HepG2 (cell line): ENCODE measurements around the gene ACTRT2. TPM values are rescaled to one million over a fixed set of nuclear protein-coding genes. Genes with fewer than 3 reads are reported as not detected.

Source experiments
- ATAC-seq: fragments of 200-7000 bp; cut with Tn5 transposase; 3 replicates; pipeline ENCODE4 v1.9.1; 2020; ENCODE audit warnings: mild to moderate bottlenecking, moderate library complexity
- BruUV-seq: library from RNA; stranded (reverse); fragments of 400-500 nt; replicated peaks from 2 replicates; lab custom pipeline; 2021; lab: Mats Ljungman, UMichigan
- CTCF ChIA-PET: fragments of 300-600 bp; formaldehyde crosslinking; extraction: SDS; loops from one replicate; lab custom pipeline; 2021; ENCODE audit warnings: low total read pairs, inconsistent platforms, low intra/inter-chr PET ratio; lab: Yijun Ruan, JAX
- POLR2A ChIA-PET: fragments of 350-600 bp; sonication (Branson Sonifier 250); formaldehyde crosslinking; loops from one replicate; lab custom pipeline; 2020; ENCODE audit warnings: antibody characterized with exemption, inconsistent platforms; lab: Yijun Ruan, JAX
- DNase-seq: peaks from one replicate; pipeline ENCODE4 v3.0.0-alpha.2; 2015; ENCODE audit warnings: low spot score
- FAIRE-seq: peaks from 3 replicates; lab custom pipeline; 2011; peaks lifted over from hg19 to GRCh38; lab: Jason Lieb, UNC
- H2AFZ ChIP-seq: one replicate; pipeline ENCODE4 v1.6.1; 2011; ENCODE audit warnings: low read length, inconsistent platforms
- H3K27ac ChIP-seq: fragments of 300-600 bp; 3 replicates; pipeline ENCODE4 v1.8.0; 2011; ENCODE audit warnings: mixed run types, mild to moderate bottlenecking, mixed read lengths, low read length, inconsistent platforms; ENCODE audit not compliant: insufficient read depth; ENCODE audit errors: extremely low read length
- H3K27me3 ChIP-seq, 2 experiments: fragments of 200-600 bp in 1 of 2; 2 replicates in 1 of 2; 3 replicates in 1 of 2; pipeline versions ENCODE4 v1.6.0 to v1.8.0; 2011; ENCODE audit warnings: low read length in 2 of 2, mild to moderate bottlenecking in 2 of 2, moderate library complexity in 2 of 2, inconsistent platforms in 1 of 2; ENCODE audit not compliant: insufficient read depth in 2 of 2, control insufficient read depth in 1 of 2
- H3K36me3 ChIP-seq, 2 experiments: fragments of 200-600 bp in 1 of 2; replicated peaks in 1 of 2; 2 replicates in 1 of 2; 3 replicates in 1 of 2; pipeline versions ENCODE4 v1.5.1 to v1.8.0; 2011; ENCODE audit warnings: low read length in 2 of 2, inconsistent platforms in 1 of 2; ENCODE audit not compliant: insufficient read depth in 2 of 2, control insufficient read depth in 1 of 2
- H3K4me1 ChIP-seq: 2 replicates; pipeline ENCODE4 v1.5.1; 2012; ENCODE audit warnings: low read length, inconsistent platforms; ENCODE audit not compliant: insufficient read depth
- H3K4me2 ChIP-seq: 2 replicates; pipeline ENCODE4 v1.6.0; 2011; ENCODE audit warnings: low read depth, low read length, inconsistent platforms
- H3K4me3 ChIP-seq, 3 experiments: fragments of 200-600 bp in 1 of 3; sonication (generic), shearing (Covaris generic) in 1 of 3; replicated peaks in 1 of 3; 2 replicates each; pipeline ENCODE4 v1.5.1; 2011 to 2016; ENCODE audit warnings: low read length in 3 of 3, inconsistent platforms in 2 of 3, low read depth in 2 of 3, mild to moderate bottlenecking in 2 of 3, control low read depth in 1 of 3, mixed read lengths in 1 of 3; ENCODE audit not compliant: insufficient read depth in 1 of 3
- H3K79me2 ChIP-seq: one replicate; pipeline ENCODE4 v1.6.1; 2011; ENCODE audit warnings: low read length, inconsistent platforms; ENCODE audit not compliant: insufficient read depth
- H3K9ac ChIP-seq: 2 replicates; pipeline ENCODE4 v1.6.0; 2011; ENCODE audit warnings: mild to moderate bottlenecking, low read depth, low read length, inconsistent platforms; ENCODE audit not compliant: insufficient read depth
- H3K9me3 ChIP-seq: 2 replicates; pipeline ENCODE4 v1.5.1; 2012; ENCODE audit warnings: mild to moderate bottlenecking, low read length
- H4K20me1 ChIP-seq: 2 replicates; pipeline ENCODE4 v1.6.0; 2011; ENCODE audit warnings: inconsistent platforms, mild to moderate bottlenecking, low read length, moderate library complexity; ENCODE audit not compliant: insufficient read depth
- BORCS8-MEF2B ChIP-seq: sonication (generic); formaldehyde crosslinking; IDR thresholded peaks from 2 replicates; pipeline ENCODE4 v1.8.0; 2022; ENCODE audit warnings: mild to moderate bottlenecking, missing genetic modification reagents
- TCF7 ChIP-seq: sonication (generic); IDR thresholded peaks from 2 replicates; pipeline ENCODE4 v1.6.1; 2016; ENCODE audit warnings: antibody characterized with exemption, low read depth
- TP53 ChIP-seq: sonication (generic); formaldehyde crosslinking; conservative IDR thresholded peaks from 2 replicates; pipeline ENCODE4 v1.4.0; 2020; ENCODE audit warnings: missing genetic modification reagents
- ZNF274 ChIP-seq: sonication (generic); formaldehyde crosslinking; IDR thresholded peaks from 2 replicates; pipeline ENCODE4 v1.5.1; 2020; ENCODE audit warnings: mild to moderate bottlenecking, missing genetic modification reagents
- WGBS: methylation state at CpG from one replicate; pipeline ENCODE4 v1.1.6; 2017; ENCODE audit warnings: low lambda C conversion rate; 5-methylcytosine and 5-hydroxymethylcytosine counted together
- in situ Hi-C: cut with HindIII; loops from 2 replicates; pipeline ENCODE4 v1.10.0; 2017; ENCODE audit warnings: low pct_unique_long_range_greater_than_20kb; ENCODE audit not compliant: extremely low pct_ligation_motif_present
- intact Hi-C: fragments of 100-400 bp; cut with micrococcal nuclease; formaldehyde crosslinking; loops from one replicate; pipeline ENCODE4 v1.10.0; 2022; ENCODE audit not compliant: unreplicated experiment
- polyA plus RNA-seq, 8 experiments: library from polyadenylated mRNA; depleted of rRNA in 3 of 8; stranded (reverse) in 7 of 8; unstranded in 1 of 8; fragments of >200 nt; fragmentation: Illumina TruSeq in 4 of 8; extraction: Trizol in 4 of 8; gene quantifications; 2 replicates each; pipeline versions ENCODE4 v1.2.1 to v1.2.3, GENCODE V29; 2011 to 2016; ENCODE audit warnings: low read depth in 4 of 8, missing spikeins in 1 of 8, mixed read lengths in 1 of 8; ENCODE audit not compliant: insufficient read depth in 1 of 8
- total RNA-seq, 5 experiments: library from RNA; depleted of rRNA; stranded (reverse); fragments of >200 nt; fragmentation: Illumina TruSeq; extraction: Trizol; gene quantifications; 2 replicates each; pipeline ENCODE4 v1.2.3, GENCODE V29; 2016; ENCODE audit warnings: low read depth in 1 of 5
- TF ChIP-seq, protein P1 (sequence below): sonication (generic); formaldehyde crosslinking; IDR thresholded peaks from 2 replicates; pipeline ENCODE4 v1.4.0; 2020; ENCODE audit warnings: missing genetic modification reagents
- TF ChIP-seq, protein P2 (sequence below): sonication (generic); formaldehyde crosslinking; IDR thresholded peaks from 2 replicates; pipeline ENCODE4 v1.4.0; 2020; ENCODE audit warnings: missing genetic modification reagents, borderline replicate concordance

ACTRT2 gene
- total and polyA plus RNA-seq, 2 of the 13 experiments (the other 11 are each of a cell fraction or from before 2014, with no cell fraction given) = not detected

DNA sequence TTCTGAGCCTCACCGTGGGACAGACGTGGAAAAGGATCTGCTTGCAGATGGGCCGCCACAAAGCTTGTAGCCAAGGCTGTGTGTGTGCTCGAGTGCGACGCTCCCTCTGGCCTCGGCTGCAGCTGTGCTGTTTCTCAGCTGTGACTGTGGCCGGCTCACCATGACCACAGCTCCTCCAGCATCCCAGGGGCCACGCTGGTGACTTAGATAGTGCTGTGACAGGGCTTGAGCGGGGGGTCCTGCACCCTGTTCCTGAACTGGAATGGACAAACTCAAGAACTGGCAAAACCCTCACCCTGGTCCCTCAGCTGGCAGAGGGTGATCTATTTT, 17.4 kb upstream of the ACTRT2 start (continued):
- TF ChIP-seq TP53 (CRISPR knock-in tag) (no peak), ZNF274 (CRISPR knock-in tag) (no peak)
- TF ChIP-seq, protein P1, sequence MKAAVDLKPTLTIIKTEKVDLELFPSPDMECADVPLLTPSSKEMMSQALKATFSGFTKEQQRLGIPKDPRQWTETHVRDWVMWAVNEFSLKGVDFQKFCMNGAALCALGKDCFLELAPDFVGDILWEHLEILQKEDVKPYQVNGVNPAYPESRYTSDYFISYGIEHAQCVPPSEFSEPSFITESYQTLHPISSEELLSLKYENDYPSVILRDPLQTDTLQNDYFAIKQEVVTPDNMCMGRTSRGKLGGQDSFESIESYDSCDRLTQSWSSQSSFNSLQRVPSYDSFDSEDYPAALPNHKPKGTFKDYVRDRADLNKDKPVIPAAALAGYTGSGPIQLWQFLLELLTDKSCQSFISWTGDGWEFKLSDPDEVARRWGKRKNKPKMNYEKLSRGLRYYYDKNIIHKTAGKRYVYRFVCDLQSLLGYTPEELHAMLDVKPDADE = no peak
- TF ChIP-seq, protein P2, sequence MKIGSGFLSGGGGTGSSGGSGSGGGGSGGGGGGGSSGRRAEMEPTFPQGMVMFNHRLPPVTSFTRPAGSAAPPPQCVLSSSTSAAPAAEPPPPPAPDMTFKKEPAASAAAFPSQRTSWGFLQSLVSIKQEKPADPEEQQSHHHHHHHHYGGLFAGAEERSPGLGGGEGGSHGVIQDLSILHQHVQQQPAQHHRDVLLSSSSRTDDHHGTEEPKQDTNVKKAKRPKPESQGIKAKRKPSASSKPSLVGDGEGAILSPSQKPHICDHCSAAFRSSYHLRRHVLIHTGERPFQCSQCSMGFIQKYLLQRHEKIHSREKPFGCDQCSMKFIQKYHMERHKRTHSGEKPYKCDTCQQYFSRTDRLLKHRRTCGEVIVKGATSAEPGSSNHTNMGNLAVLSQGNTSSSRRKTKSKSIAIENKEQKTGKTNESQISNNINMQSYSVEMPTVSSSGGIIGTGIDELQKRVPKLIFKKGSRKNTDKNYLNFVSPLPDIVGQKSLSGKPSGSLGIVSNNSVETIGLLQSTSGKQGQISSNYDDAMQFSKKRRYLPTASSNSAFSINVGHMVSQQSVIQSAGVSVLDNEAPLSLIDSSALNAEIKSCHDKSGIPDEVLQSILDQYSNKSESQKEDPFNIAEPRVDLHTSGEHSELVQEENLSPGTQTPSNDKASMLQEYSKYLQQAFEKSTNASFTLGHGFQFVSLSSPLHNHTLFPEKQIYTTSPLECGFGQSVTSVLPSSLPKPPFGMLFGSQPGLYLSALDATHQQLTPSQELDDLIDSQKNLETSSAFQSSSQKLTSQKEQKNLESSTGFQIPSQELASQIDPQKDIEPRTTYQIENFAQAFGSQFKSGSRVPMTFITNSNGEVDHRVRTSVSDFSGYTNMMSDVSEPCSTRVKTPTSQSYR (CRISPR knock-in tag) = no peak

DNA sequence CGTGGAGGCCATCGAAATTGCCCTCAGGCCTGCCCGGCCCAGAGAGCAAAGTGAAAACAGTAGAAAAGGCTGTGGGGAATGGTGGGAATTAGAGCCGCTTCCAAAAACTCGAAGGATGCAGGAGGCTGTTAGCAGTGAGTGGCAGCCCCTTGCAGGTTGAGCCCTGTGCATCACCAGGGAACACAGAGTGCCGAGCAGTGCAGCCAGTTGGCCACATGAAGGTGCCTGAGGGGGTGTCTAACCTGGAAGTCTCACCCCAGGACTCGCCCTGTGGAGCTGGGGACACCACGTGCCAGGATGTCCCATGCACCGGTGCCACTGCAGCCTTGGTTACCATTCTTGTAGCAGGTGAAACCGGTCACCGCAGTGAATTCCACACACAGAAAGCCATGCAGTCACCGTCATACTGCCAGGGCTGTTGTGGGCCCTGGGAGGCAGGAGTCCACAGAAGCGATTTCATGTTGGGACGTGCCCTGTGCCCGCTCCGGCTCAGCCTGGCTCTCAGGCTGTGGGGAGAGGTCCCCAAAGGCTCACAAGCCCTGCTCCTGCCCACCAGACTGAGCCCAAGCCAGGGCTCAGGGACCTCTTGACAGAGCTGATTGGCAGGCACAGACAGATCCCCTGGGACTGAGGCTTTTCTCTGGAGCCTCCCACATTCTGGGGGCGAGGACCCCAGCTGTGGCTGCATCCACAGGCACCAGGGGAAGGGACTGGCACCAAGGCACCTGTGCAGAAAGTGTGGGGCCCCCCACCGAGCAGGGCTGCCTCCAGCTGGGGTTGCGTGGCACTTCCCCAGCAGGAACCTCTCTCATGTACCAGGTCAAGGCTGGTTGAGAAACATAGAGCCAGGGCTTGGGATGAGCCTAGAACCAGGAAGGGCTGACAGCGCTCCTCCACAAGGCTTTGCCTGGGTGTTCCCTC, 16.7 kb upstream of the ACTRT2 start:
- peaks cover 24% of the 10 kb centered on the region for H3K9me3 ChIP-seq
- TF ChIP-seq TCF7 (no peak), BORCS8-MEF2B (CRISPR knock-in tag) (no peak)
- TF ChIP-seq, all 625 proteins: peak for 0
- Histone ChIP-seq H3K27me3 (peaks cover 3 to 56% of the 10 kb centered on the region in 2 experiments; a peak in 3 of 5 replicates), H2AFZ (no peak overlapping the region), H3K27ac (no peak overlapping the region), H3K79me2 (no peaks in the 10 kb centered on the region), H3K4me2 (no peak overlapping the region), H3K4me1 (no peaks in the 10 kb centered on the region), H4K20me1 (no peaks in the 10 kb centered on the region), H3K4me3 (no peak overlapping the region), H3K9ac (no peak overlapping the region), H3K36me3 (no peaks in the 10 kb centered on the region)
- ATAC-seq (no peak), FAIRE-seq (no peak), DNase-seq (no peak)
- intact Hi-C loops (no loop called here), in situ Hi-C loops (no loop called here)
- POLR2A ChIA-PET = no interaction called here
- no TSS peak for BruUV-seq
- 8% methylated on average over 10 of the region's 20 CpGs for WGBS
- CTCF ChIA-PET = no interaction called here
